IPS DF 6.9 (cell line): ENCODE data around the gene FBXW8.

Experiments
- DNase-seq: peaks from one replicate; pipeline ENCODE4 v3.0.0-alpha.2; 2013; ENCODE audit warnings: low read depth, low spot score
- H3K27ac ChIP-seq: one replicate; pipeline ENCODE4 v1.5.1; 2013; ENCODE audit warnings: low read length, control low read depth
- H3K27me3 ChIP-seq: 2 replicates; pipeline ENCODE4 v1.6.1; 2013; ENCODE audit warnings: mild to moderate bottlenecking, low read length; ENCODE audit not compliant: control insufficient read depth, insufficient read depth
- H3K36me3 ChIP-seq: 2 replicates; pipeline ENCODE4 v1.6.1; 2013; ENCODE audit warnings: low read length; ENCODE audit not compliant: control insufficient read depth, insufficient read depth
- H3K4me1 ChIP-seq: 2 replicates; pipeline ENCODE4 v1.6.1; 2013; ENCODE audit warnings: low read length; ENCODE audit not compliant: control insufficient read depth, insufficient read depth
- H3K4me3 ChIP-seq: 2 replicates; pipeline ENCODE4 v1.5.1; 2013; ENCODE audit warnings: mild to moderate bottlenecking, low read length
- H3K9me3 ChIP-seq: 2 replicates; pipeline ENCODE4 v1.6.1; 2013; ENCODE audit warnings: low read length, inconsistent platforms; ENCODE audit not compliant: control insufficient read depth, insufficient read depth
- WGBS: extraction: QIAGEN DNeasy Blood & Tissue Kit; methylation state at CpG from one replicate; pipeline ENCODE4 v1.1.7; 2013; ENCODE audit warnings: mixed read lengths, missing lambda C conversion rate; ENCODE audit not compliant: insufficient read length, insufficient coverage; 5-methylcytosine and 5-hydroxymethylcytosine counted together

The FBXW8 gene

GRCh38 chr12:117067016-117067415 lies 156.3 kb downstream of the FBXW8 start:
- no peak overlapping the region for H3K27ac ChIP-seq
- H3K4me3 ChIP-seq: no peak overlapping the region
- H3K4me1 ChIP-seq: peaks cover 6% of the 10 kb centered on the region; the same call in 1 of the 2 replicates
- no peaks in the 10 kb centered on the region for H3K27me3 ChIP-seq
- H3K9me3 ChIP-seq: no peaks in the 10 kb centered on the region
- H3K36me3 ChIP-seq: no peaks in the 10 kb centered on the region
- no CpG with 5 or more reads among the region's 10 CpGs for WGBS
- no peak for DNase-seq

- H3K4me1 ChIP-seq: peaks cover 6% of the 10 kb centered on the region; the same call in 1 of the 2 replicates
- H3K4me3 ChIP-seq: no peak overlapping the region
- WGBS: no CpG with 5 or more reads among the region's 3 CpGs
- H3K27ac ChIP-seq: no peak overlapping the region
- no peaks in the 10 kb centered on the region for H3K36me3 ChIP-seq
- H3K27me3 ChIP-seq: no peaks in the 10 kb centered on the region
- H3K9me3 ChIP-seq: no peaks in the 10 kb centered on the region
- DNase-seq: no peak
These were observed 156.9 kb downstream of the FBXW8 start for GRCh38 chr12:117067638-117068037.

DNA sequence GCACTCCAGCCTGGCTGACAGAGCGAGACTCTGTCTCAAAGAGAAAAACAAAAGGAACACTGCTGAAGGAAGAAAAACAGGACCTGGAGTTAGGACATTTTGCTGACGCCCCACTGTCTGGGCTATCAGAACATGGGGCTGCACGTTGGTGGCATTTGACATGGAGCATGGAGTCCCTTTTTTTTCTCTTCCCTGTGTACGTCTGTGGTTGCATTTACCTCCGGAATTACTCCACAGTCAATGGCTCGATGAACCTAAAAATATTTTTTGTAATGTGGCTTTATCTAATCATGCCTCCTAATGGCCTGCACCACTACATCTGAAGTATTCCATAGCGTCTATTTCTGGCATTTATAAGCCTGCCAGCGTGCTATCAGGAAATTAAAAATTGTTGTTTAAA lies 157.7 kb downstream of the FBXW8 start:
- no peaks in the 10 kb centered on the region for H3K9me3 ChIP-seq
- no peak overlapping the region for H3K4me3 ChIP-seq
- no CpG with 5 or more reads among the region's 8 CpGs for WGBS
- H3K27me3 ChIP-seq: no peaks in the 10 kb centered on the region
- no peak for DNase-seq
- peaks cover 3% of the 10 kb centered on the region; the same call in 1 of the 2 replicates for H3K4me1 ChIP-seq
- no peak overlapping the region for H3K27ac ChIP-seq
- no peaks in the 10 kb centered on the region for H3K36me3 ChIP-seq

- Histone ChIP-seq H3K4me1 (peaks cover 1% of the 10 kb centered on the region; the same call in 1 of the 2 replicates), H3K36me3 (no peaks in the 10 kb centered on the region), H3K4me3 (no peak overlapping the region), H3K27ac (no peak overlapping the region), H3K27me3 (no peaks in the 10 kb centered on the region), H3K9me3 (no peaks in the 10 kb centered on the region)
- no peak for DNase-seq
- WGBS: no CpG with 5 or more reads among the region's 17 CpGs
These were observed 158.5 kb downstream of the FBXW8 start for GRCh38 chr12:117069101-117069797.

- Histone ChIP-seq H3K4me3 (no peak overlapping the region), H3K27me3 (no peaks in the 10 kb centered on the region), H3K4me1 (peaks cover 1% of the 10 kb centered on the region; the same call in 1 of the 2 replicates), H3K27ac (no peak overlapping the region), H3K36me3 (no peaks in the 10 kb centered on the region), H3K9me3 (no peaks in the 10 kb centered on the region)
- no CpG with 5 or more reads among the region's 14 CpGs for WGBS
- DNase-seq: no peak
These were observed 159.5 kb downstream of the FBXW8 start for GRCh38 chr12:117069926-117070900.

DNA sequence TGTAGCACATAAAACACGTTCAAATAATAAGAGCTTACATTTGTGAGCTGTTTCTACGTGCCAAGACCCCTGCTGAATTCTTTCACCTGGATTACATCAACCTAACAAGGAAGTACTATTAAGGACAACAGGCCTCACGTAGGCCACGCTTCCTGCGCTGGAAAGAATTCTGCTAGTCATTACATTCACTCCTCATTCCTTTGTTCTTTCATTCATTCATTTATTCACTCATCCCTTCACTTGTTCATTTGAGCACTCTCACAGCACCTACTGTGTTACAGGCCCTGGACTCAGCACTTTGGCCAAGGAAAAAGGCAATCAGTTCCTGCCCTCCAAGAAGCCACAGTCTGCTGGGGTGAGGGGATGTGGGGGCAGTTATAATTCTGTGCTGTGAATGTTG lies 160.3 kb downstream of the FBXW8 start:
- WGBS: no CpG with 5 or more reads among the region's 5 CpGs
- H3K4me3 ChIP-seq: no peak overlapping the region
- H3K9me3 ChIP-seq: no peaks in the 10 kb centered on the region
- no peaks in the 10 kb centered on the region for H3K36me3 ChIP-seq
- H3K27ac ChIP-seq: no peak overlapping the region
- peaks cover 1% of the 10 kb centered on the region; the same call in 1 of the 2 replicates for H3K4me1 ChIP-seq
- DNase-seq: no peak
- no peaks in the 10 kb centered on the region for H3K27me3 ChIP-seq

DNA sequence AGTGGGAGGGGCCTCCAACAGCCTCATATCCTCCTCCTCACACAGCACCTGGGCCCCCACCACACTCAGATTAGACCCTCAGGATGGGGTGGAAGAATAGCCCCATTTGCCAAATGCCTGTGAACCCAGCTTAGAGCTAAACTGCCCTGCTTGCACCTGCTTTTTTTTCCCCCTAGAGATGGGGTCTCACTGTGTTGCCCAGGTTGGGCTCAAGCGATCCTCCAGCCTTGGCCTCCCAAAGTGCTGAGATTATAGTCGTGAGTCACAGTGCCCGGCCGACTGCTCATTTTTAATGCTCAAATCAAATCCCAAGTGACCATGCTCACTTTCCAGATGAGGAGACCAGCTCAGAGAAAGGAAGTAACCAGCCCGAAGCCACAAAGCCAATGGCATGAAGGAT lies 161.4 kb downstream of the FBXW8 start:
- Histone ChIP-seq H3K4me3 (no peak overlapping the region), H3K27me3 (no peaks in the 10 kb centered on the region), H3K4me1 (peaks cover 1% of the 10 kb centered on the region; the same call in 1 of the 2 replicates), H3K9me3 (no peaks in the 10 kb centered on the region), H3K36me3 (no peaks in the 10 kb centered on the region), H3K27ac (no peak overlapping the region)
- DNase-seq: no peak
- no CpG with 5 or more reads among the region's 5 CpGs for WGBS

DNA sequence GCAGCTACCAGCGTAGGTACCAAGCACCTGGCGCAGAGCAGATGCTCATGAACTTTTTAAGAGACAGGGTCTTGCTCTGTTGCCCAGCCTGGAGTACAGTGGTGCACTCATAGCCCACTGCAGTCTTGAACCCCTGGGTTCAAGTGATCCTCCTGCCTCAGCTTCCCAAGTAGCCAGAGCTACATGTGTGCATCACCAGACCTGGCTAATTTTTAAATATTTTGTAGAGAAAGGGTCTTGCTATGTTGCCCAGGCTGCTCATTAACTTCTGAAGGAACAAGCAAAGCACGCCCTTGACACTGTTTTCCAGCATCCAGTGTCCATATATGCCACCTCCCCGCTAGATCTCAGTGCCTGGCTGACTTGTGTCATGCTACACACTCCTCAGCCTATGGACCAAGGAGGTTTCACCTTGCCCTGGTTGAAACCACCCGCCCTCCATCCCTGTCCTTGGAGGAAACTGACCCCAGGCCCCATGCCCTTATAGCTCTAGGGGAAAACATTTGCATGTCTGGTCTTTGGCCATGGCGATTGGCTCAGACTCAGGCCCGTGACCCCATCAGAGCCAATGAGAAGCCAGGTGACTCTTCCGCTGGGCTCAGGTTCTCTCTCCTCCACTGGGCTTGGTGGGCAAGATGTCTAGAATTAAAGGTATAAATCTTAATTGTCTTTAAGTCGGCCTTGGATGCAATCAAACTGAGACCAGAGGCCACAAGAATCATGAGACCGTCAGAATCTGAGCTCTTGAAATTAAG lies 162.2 kb downstream of the FBXW8 start:
- DNase-seq: no peak
- H3K9me3 ChIP-seq: no peaks in the 10 kb centered on the region
- H3K4me3 ChIP-seq: no peak overlapping the region
- no peaks in the 10 kb centered on the region for H3K27me3 ChIP-seq
- WGBS: no CpG with 5 or more reads among the region's 10 CpGs
- H3K4me1 ChIP-seq: peaks cover 1% of the 10 kb centered on the region; the same call in 1 of the 2 replicates
- H3K36me3 ChIP-seq: no peaks in the 10 kb centered on the region
- no peak overlapping the region for H3K27ac ChIP-seq

DNA sequence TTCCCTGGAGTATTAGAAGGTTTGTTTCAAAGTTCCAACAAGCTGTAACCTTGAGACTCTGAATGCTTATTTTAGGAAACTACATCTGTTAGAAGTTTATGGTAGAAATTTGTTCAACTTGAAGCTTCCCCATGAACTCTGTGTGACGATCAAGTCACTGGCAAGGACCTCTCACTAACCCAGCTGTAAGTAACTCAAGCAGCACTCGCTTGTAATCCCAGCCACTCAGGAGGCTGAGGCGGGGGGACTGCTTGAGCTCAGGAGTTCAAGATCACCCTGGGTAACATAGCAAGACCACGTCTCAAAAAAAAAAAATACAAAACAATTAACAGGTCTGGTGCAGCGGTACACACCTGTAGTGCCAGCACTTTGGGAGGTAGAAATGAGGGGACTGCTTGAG lies 162.9 kb downstream of the FBXW8 start:
- DNase-seq: no peak
- Histone ChIP-seq H3K27ac (no peak overlapping the region), H3K4me3 (no peak overlapping the region), H3K9me3 (no peaks in the 10 kb centered on the region), H3K4me1 (peaks cover 1% of the 10 kb centered on the region; the same call in 1 of the 2 replicates), H3K36me3 (no peaks in the 10 kb centered on the region), H3K27me3 (no peaks in the 10 kb centered on the region)
- WGBS: no CpG with 5 or more reads among the region's 5 CpGs
